ENCODE data around the gene ZBTB8A.

DNA sequence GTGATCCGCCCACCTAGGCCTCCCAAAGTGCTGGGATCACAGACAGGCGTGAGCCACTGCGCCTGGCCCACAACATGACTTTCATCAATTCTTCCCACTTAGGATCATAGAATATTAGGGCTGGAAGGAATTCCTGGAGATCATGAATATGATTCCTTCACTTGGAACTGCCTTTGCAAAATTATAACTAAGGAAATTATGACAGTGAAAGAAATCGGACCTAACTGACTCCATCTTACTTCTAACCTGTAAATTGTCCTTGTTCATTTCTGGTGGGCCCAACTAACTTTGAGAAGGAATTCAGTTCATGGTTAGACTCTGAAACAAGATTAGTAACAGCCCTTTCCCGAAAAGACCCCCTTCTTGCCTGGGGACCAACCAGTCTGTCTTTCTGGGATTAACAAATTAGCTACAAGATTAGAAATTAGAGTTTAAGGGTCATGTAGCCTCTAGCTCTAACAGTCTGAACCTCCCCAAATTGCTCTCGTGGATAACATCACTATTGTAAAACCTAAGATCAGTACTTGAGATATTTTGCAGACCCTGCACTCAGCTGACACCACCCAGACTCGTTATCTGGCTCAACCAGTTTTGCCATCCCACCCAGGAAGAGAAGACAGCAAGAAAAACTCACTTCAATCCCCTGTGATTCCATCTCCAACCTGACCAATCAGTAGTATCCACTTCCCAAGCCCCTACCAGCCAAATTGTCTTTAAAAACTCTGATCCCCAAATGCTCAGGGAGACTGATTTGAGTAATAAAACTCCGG, 96.5 kb downstream of the ZBTB8A start:
- TF ChIP-seq, protein P1, sequence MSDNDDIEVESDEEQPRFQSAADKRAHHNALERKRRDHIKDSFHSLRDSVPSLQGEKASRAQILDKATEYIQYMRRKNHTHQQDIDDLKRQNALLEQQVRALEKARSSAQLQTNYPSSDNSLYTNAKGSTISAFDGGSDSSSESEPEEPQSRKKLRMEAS (IDR thresholded peaks at IDR 0.05; ENCODE audit: low read depth): no peak
- TF ChIP-seq POLR2AphosphoS5 (IDR thresholded peaks at IDR 0.05; ENCODE audit: low read depth, low read length) (no peak), GABPA (IDR thresholded peaks at IDR 0.05; ENCODE audit: low read depth) (no peak), RXRA (IDR thresholded peaks at IDR 0.05; ENCODE audit: borderline replicate concordance, low read depth) (no peak), NRF1 (IDR thresholded peaks at IDR 0.05; ENCODE audit: low read depth, low read length) (no peak), EZH2phosphoT487 (IDR thresholded peaks at IDR 0.05; ENCODE audit: borderline replicate concordance, low read depth) (no peak), SIN3A (IDR thresholded peaks at IDR 0.05; ENCODE audit: borderline replicate concordance, low read depth, low read length) (no peak)
- TF ChIP-seq, protein P2, sequence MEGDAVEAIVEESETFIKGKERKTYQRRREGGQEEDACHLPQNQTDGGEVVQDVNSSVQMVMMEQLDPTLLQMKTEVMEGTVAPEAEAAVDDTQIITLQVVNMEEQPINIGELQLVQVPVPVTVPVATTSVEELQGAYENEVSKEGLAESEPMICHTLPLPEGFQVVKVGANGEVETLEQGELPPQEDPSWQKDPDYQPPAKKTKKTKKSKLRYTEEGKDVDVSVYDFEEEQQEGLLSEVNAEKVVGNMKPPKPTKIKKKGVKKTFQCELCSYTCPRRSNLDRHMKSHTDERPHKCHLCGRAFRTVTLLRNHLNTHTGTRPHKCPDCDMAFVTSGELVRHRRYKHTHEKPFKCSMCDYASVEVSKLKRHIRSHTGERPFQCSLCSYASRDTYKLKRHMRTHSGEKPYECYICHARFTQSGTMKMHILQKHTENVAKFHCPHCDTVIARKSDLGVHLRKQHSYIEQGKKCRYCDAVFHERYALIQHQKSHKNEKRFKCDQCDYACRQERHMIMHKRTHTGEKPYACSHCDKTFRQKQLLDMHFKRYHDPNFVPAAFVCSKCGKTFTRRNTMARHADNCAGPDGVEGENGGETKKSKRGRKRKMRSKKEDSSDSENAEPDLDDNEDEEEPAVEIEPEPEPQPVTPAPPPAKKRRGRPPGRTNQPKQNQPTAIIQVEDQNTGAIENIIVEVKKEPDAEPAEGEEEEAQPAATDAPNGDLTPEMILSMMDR (IDR thresholded peaks at IDR 0.05): no peak

Data from SK-N-SH (cell line).